Measurements from ENCODE around the gene HOXD12.
A peak's percentile ranks its signal among the peaks of the same experiment; 100 is the strongest.

Gene HOXD12

GRCh38 chr2:176107731-176108181 lies 8.2 kb downstream of the HOXD12 start:
- no peak for DNase-seq

GRCh38 chr2:176109192-176109901 lies 9.8 kb downstream of the HOXD12 start:
- no peak for DNase-seq

GRCh38 chr2:176109946-176110345 lies 10.4 kb downstream of the HOXD12 start:
- no peak for DNase-seq

DNA sequence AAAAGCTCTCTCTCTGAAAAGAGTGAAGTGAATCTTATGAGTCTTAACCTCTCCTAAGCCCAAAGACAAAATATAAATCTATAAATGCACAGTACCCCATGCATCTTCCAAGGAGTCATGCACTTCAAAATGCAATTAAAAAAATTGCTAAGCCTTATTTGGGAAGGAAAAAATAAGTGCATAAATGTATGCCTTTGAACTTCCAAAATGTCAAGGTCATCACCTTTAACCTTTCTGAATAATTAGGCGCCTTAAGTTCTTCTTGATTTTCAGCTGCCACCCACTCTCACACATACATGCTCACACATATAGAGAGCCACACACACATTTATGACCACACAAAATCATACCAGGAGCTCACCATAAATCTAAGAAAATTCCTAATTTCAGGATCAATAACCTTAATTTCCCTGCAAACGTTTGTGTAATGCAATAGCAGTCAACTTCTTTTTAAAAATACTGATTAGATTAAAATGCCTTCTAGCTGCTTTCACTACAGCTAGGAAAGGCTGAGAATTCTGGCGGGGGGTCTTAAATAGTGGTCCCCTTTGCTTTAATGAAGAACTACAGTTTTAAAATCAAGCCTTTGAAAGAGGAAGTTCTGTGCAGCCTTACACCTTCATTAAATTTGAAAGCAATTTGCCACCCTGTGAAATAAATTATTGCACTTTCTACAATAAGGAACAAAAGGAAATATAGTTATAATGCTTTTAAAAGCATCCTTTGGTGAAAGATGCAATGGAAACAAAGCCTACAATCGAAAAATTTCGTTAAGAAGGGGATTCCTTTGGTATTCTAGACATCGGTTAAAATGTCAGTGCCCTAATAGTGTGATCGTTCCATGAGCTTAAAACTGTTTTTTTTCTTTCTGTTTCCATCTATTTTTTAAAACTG lies 11.1 kb downstream of the HOXD12 start:
- no peak for DNase-seq

DNA sequence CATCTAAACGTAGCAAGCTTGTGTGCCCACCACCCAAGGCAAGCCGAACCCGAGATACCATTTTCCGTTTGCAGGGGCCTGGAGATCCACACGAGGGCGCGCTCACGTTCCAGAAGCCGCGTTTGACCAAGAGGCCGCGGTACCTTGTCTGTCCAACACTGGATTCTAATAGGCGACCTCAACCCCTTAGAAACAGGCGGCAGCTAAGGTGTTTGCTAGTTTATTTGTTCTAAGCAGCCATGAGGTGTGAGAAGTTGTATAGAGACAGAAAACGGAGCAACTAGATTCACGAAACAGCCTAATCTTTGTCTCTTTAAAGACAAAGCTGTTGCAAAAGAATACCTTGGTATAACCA lies 11.7 kb downstream of the HOXD12 start:
- DNase-seq: no peak

GRCh38 chr2:176111846-176112374 lies 12.3 kb downstream of the HOXD12 start:
- no peak for DNase-seq

GRCh38 chr2:176112375-176113302 lies 13.0 kb downstream of the HOXD12 start:
- no peak for DNase-seq

- DNase-seq: peak; percentile 92
Measured at GRCh38 chr2:176114120-176114929, 14.7 kb downstream of the HOXD12 start.

GRCh38 chr2:176114930-176115625 lies 15.5 kb downstream of the HOXD12 start:
- DNase-seq: no peak

DNA sequence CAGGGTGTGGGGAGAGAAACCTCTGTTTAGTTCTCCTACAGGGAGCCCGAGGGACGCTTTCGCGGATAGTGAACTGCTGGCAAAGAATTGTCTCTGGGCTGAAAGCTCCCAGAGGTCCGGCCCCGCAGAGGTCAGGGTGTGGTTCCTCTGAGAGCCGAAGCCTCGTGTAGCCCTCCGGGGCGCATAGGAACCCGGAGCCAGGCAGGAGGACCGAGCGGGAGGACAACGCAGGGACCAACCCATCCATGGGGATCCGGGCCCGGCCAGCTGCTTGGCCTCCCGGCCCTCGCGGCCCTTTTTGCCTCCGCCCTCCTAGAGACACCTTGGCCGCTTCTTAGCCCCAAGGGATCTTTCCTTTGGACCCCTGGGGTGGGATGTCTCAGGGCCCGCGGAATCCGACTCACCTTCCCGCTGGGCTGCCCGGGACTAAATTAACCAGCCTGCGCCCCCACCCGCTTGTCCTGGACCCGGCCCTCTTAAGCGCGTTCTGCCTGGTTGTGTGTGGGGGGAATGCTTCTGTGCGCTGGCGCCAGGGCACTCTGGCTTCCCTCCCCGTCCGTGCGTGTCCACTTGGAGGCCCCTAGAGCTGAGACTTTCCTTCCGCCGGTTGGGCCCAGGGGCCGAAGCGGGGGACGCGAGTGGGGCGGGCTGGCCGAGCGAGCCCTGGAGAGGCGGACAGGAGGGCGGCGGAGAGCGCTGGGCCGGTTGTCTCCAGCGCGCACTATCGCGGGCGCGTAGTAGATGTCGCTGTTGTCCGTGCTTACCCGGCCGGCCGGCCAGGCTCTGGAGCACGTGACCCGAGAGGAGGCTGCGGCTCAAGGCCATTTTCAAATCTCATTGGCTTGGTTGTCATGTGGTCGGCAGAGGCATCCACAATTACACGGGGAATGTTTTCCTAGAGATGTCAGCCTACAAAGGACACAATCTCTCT lies 16.6 kb downstream of the HOXD12 start, which contains the start of gene HOXD10:
TSS of gene HOXD10 (plus strand) at position 896 of the 931 bp plus-strand sequence. CDS start 56 bp downstream, outside the sequence.
- DNase-seq: no peak

- DNase-seq: no peak
Measured at GRCh38 chr2:176117162-176117822, 17.7 kb downstream of the HOXD12 start.

DNA sequence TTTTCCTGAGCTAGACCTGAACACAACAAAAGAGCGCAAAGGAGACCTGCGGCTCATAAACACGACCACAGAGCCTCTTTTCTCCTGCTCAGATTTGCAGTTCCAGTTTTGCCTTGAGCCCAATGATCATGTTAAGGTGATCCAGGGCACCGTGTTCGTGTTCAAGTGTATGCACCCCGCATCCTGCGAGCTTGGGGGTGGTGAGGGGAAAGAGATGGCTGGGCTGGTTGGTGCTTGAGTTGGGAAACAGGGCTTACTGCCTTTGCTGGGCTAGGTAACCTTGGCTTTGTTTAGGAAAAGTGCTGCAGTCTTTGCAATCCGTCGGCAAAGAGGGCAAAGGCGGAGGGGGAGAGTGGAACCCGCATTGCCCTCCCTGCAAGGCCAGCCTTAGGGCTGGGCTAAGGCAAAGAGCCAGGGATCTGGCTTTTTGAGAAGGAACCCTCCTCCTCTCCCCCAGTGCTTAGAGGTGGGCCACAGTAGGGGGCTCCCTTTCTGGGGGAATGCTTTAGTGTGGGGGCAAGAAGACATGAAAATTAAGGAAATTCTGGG lies 18.3 kb downstream of the HOXD12 start:
- DNase-seq: no peak

GRCh38 chr2:176118601-176119339 lies 19.2 kb downstream of the HOXD12 start:
- DNase-seq: no peak

- no peak for DNase-seq
Measured at GRCh38 chr2:176120364-176121189, 21.0 kb downstream of the HOXD12 start.

- DNase-seq: no peak
Measured at GRCh38 chr2:176121190-176122051, 21.8 kb downstream of the HOXD12 start.

GRCh38 chr2:176122052-176122682 lies 22.6 kb downstream of the HOXD12 start:
- DNase-seq: no peak
